ENCODE results near the gene BORCS5.

DNA sequence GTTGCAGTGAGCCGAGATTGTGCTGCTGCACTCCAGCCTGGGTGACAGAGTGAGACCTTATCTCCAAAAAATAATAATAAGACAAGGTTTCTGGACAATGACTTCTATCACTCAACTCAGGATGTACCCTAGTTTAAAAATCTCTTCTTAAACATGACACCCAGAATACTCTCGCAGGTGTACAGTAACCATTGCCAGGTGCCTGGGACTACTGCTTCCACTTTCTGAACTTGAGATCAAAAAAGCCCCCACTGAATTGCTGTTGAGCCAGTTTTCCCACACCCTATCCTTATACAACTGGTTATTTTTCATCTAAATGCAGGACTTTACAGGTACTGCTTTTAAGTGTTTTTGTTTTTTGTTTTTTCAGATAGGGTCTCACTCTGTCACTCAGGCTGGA lies 36.3 kb downstream of the BORCS5 start:
- TF ChIP-seq, protein P1, sequence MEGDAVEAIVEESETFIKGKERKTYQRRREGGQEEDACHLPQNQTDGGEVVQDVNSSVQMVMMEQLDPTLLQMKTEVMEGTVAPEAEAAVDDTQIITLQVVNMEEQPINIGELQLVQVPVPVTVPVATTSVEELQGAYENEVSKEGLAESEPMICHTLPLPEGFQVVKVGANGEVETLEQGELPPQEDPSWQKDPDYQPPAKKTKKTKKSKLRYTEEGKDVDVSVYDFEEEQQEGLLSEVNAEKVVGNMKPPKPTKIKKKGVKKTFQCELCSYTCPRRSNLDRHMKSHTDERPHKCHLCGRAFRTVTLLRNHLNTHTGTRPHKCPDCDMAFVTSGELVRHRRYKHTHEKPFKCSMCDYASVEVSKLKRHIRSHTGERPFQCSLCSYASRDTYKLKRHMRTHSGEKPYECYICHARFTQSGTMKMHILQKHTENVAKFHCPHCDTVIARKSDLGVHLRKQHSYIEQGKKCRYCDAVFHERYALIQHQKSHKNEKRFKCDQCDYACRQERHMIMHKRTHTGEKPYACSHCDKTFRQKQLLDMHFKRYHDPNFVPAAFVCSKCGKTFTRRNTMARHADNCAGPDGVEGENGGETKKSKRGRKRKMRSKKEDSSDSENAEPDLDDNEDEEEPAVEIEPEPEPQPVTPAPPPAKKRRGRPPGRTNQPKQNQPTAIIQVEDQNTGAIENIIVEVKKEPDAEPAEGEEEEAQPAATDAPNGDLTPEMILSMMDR (IDR thresholded peaks at IDR 0.05) = no peak
- no peak for TF ChIP-seq POLR2A (IDR thresholded peaks at IDR 0.05; ENCODE audit: low read length)
- TF ChIP-seq, protein P2, sequence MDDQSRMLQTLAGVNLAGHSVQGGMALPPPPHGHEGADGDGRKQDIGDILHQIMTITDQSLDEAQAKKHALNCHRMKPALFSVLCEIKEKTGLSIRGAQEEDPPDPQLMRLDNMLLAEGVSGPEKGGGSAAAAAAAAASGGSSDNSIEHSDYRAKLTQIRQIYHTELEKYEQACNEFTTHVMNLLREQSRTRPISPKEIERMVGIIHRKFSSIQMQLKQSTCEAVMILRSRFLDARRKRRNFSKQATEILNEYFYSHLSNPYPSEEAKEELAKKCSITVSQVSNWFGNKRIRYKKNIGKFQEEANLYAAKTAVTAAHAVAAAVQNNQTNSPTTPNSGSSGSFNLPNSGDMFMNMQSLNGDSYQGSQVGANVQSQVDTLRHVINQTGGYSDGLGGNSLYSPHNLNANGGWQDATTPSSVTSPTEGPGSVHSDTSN (IDR thresholded peaks at IDR 0.05) = no peak
